Karpas-422 (cell line): ENCODE data around the gene GFRA1. TPM values are rescaled to one million over a fixed set of nuclear protein-coding genes. Genes with fewer than 3 reads are reported as not detected.

Experiments used
- DNase-seq: peaks from one replicate; pipeline ENCODE4 v3.0.0-alpha.2; 2015
- H2AFZ ChIP-seq: fragments of 200-600 bp; sonication (generic); 2 replicates; pipeline ENCODE4 v1.6.1; 2014; ENCODE audit warnings: antibody characterized with exemption, low read length, mixed read lengths
- H3K27ac ChIP-seq: fragments of 200-600 bp; sonication (generic); 2 replicates; pipeline ENCODE4 v1.5.1; 2014; ENCODE audit warnings: mild to moderate bottlenecking, low read length, moderate library complexity
- H3K27me3 ChIP-seq: fragments of 200-600 bp; sonication (generic); 2 replicates; pipeline ENCODE4 v1.6.1; 2014; ENCODE audit warnings: low read length, mixed read lengths
- H3K36me3 ChIP-seq: fragments of 200-600 bp; sonication (generic); 2 replicates; pipeline ENCODE4 v1.6.1; 2014; ENCODE audit warnings: low read length, mixed read lengths; ENCODE audit not compliant: insufficient read depth
- H3K4me1 ChIP-seq: fragments of 200-600 bp; sonication (generic); 2 replicates; pipeline ENCODE4 v1.6.1; 2014; ENCODE audit warnings: mild to moderate bottlenecking, low read length, mixed read lengths
- H3K4me2 ChIP-seq: fragments of 200-600 bp; sonication (generic); 2 replicates; pipeline ENCODE4 v1.6.1; 2014; ENCODE audit warnings: low read length, low read depth, mild to moderate bottlenecking; ENCODE audit not compliant: poor library complexity, severe bottlenecking
- H3K4me3 ChIP-seq: fragments of 200-600 bp; sonication (generic); 2 replicates; pipeline ENCODE4 v1.5.1; 2014; ENCODE audit warnings: mild to moderate bottlenecking, antibody characterized with exemption, low read length, mixed read lengths
- H3K79me2 ChIP-seq: fragments of 200-600 bp; sonication (generic); 2 replicates; pipeline ENCODE4 v1.6.1; 2014; ENCODE audit warnings: mild to moderate bottlenecking, low read length, mixed read lengths
- H3K9ac ChIP-seq: fragments of 200-600 bp; sonication (generic); 2 replicates; pipeline ENCODE4 v1.6.0; 2014; ENCODE audit warnings: low read length
- H3K9me2 ChIP-seq: fragments of 200-600 bp; sonication (generic), shearing (Covaris generic); replicated peaks from 2 replicates; pipeline ENCODE4 v1.6.0; 2014; ENCODE audit warnings: mild to moderate bottlenecking, low read length, moderate library complexity; ENCODE audit not compliant: insufficient read depth
- H3K9me3 ChIP-seq: fragments of 300-700, 200-600 bp; sonication (generic); 2 replicates; pipeline ENCODE4 v1.6.1; 2014; ENCODE audit warnings: low read length, mixed read lengths
- H4K20me1 ChIP-seq: fragments of 200-600 bp; sonication (generic); 2 replicates; pipeline ENCODE4 v1.6.1; 2014; ENCODE audit warnings: mild to moderate bottlenecking, antibody characterized with exemption, low read length, low read depth; ENCODE audit not compliant: insufficient read depth
- total RNA-seq: library from RNA; depleted of rRNA; stranded (reverse); fragments of >200 nt; shearing (Covaris generic); gene quantifications from 2 replicates; pipeline ENCODE4 v1.2.3, GENCODE V29; 2014; ENCODE audit warnings: low replicate concordance

The GFRA1 gene
- total RNA-seq, 1 experiment from 2014 or later = not detected

- no peak for DNase-seq
- no peak overlapping the region for H2AFZ ChIP-seq
- no peak overlapping the region for H3K4me2 ChIP-seq
- no peaks in the 10 kb centered on the region for H3K27me3 ChIP-seq
- H4K20me1 ChIP-seq = no peaks in the 10 kb centered on the region
- H3K4me1 ChIP-seq = no peaks in the 10 kb centered on the region
- H3K4me3 ChIP-seq = no peak overlapping the region
- H3K79me2 ChIP-seq = no peaks in the 10 kb centered on the region
- H3K9me2 ChIP-seq = no peaks in the 10 kb centered on the region
- H3K36me3 ChIP-seq = no peaks in the 10 kb centered on the region
- H3K9ac ChIP-seq = no peak overlapping the region
- no peaks in the 10 kb centered on the region for H3K9me3 ChIP-seq
- H3K27ac ChIP-seq = no peak overlapping the region
Observed at GRCh38 chr10:116073510-116073909, 199.5 kb downstream of the GFRA1 start.

GRCh38 chr10:116073001-116073400 lies 200.0 kb downstream of the GFRA1 start:
- Histone ChIP-seq H3K4me1 (no peaks in the 10 kb centered on the region), H3K79me2 (no peaks in the 10 kb centered on the region), H3K27ac (no peak overlapping the region), H2AFZ (no peak overlapping the region), H3K36me3 (no peaks in the 10 kb centered on the region), H3K4me3 (no peak overlapping the region), H3K27me3 (no peaks in the 10 kb centered on the region), H3K9ac (no peak overlapping the region), H4K20me1 (no peaks in the 10 kb centered on the region), H3K9me3 (no peaks in the 10 kb centered on the region), H3K9me2 (no peaks in the 10 kb centered on the region), H3K4me2 (no peak overlapping the region)
- DNase-seq = no peak

GRCh38 chr10:116071453-116072148 lies 201.4 kb downstream of the GFRA1 start:
- no peaks in the 10 kb centered on the region for H4K20me1 ChIP-seq
- H2AFZ ChIP-seq = no peak overlapping the region
- H3K9me2 ChIP-seq = no peaks in the 10 kb centered on the region
- H3K9me3 ChIP-seq = no peaks in the 10 kb centered on the region
- H3K4me3 ChIP-seq = no peak overlapping the region
- no peaks in the 10 kb centered on the region for H3K79me2 ChIP-seq
- no peak overlapping the region for H3K4me2 ChIP-seq
- no peak overlapping the region for H3K27ac ChIP-seq
- H3K9ac ChIP-seq = no peak overlapping the region
- H3K36me3 ChIP-seq = no peaks in the 10 kb centered on the region
- no peaks in the 10 kb centered on the region for H3K27me3 ChIP-seq
- no peak for DNase-seq
- no peaks in the 10 kb centered on the region for H3K4me1 ChIP-seq

GRCh38 chr10:116070743-116071320 lies 202.2 kb downstream of the GFRA1 start:
- no peak overlapping the region for H3K4me2 ChIP-seq
- no peak overlapping the region for H3K4me3 ChIP-seq
- no peaks in the 10 kb centered on the region for H3K9me3 ChIP-seq
- H3K27ac ChIP-seq = no peak overlapping the region
- H3K79me2 ChIP-seq = no peaks in the 10 kb centered on the region
- no peaks in the 10 kb centered on the region for H3K27me3 ChIP-seq
- no peaks in the 10 kb centered on the region for H4K20me1 ChIP-seq
- no peaks in the 10 kb centered on the region for H3K4me1 ChIP-seq
- no peaks in the 10 kb centered on the region for H3K9me2 ChIP-seq
- no peak overlapping the region for H2AFZ ChIP-seq
- no peak for DNase-seq
- no peaks in the 10 kb centered on the region for H3K36me3 ChIP-seq
- H3K9ac ChIP-seq = no peak overlapping the region

GRCh38 chr10:116069856-116070255 lies 203.2 kb downstream of the GFRA1 start:
- H3K36me3 ChIP-seq = no peaks in the 10 kb centered on the region
- no peak overlapping the region for H2AFZ ChIP-seq
- no peak overlapping the region for H3K27ac ChIP-seq
- no peak overlapping the region for H3K4me3 ChIP-seq
- no peak for DNase-seq
- H3K79me2 ChIP-seq = no peaks in the 10 kb centered on the region
- H4K20me1 ChIP-seq = no peaks in the 10 kb centered on the region
- no peaks in the 10 kb centered on the region for H3K4me1 ChIP-seq
- H3K9me3 ChIP-seq = no peaks in the 10 kb centered on the region
- no peak overlapping the region for H3K9ac ChIP-seq
- H3K27me3 ChIP-seq = no peaks in the 10 kb centered on the region
- no peaks in the 10 kb centered on the region for H3K9me2 ChIP-seq
- no peak overlapping the region for H3K4me2 ChIP-seq

GRCh38 chr10:116067825-116068224 lies 205.2 kb downstream of the GFRA1 start:
- DNase-seq = no peak
- no peaks in the 10 kb centered on the region for H3K79me2 ChIP-seq
- H3K4me1 ChIP-seq = no peaks in the 10 kb centered on the region
- no peaks in the 10 kb centered on the region for H3K36me3 ChIP-seq
- no peaks in the 10 kb centered on the region for H3K9me2 ChIP-seq
- H3K27me3 ChIP-seq = no peaks in the 10 kb centered on the region
- H3K4me3 ChIP-seq = no peak overlapping the region
- H3K9me3 ChIP-seq = no peaks in the 10 kb centered on the region
- no peaks in the 10 kb centered on the region for H4K20me1 ChIP-seq
- no peak overlapping the region for H3K27ac ChIP-seq
- H3K4me2 ChIP-seq = no peak overlapping the region
- H2AFZ ChIP-seq = no peak overlapping the region
- H3K9ac ChIP-seq = no peak overlapping the region

- Histone ChIP-seq H3K4me2 (no peak overlapping the region), H3K27me3 (no peaks in the 10 kb centered on the region), H3K36me3 (no peaks in the 10 kb centered on the region), H3K4me3 (no peak overlapping the region), H2AFZ (no peak overlapping the region), H3K9me3 (no peaks in the 10 kb centered on the region), H3K4me1 (no peaks in the 10 kb centered on the region), H3K9ac (no peak overlapping the region), H3K79me2 (no peaks in the 10 kb centered on the region), H3K9me2 (no peaks in the 10 kb centered on the region), H4K20me1 (no peaks in the 10 kb centered on the region), H3K27ac (no peak overlapping the region)
- DNase-seq = no peak
Observed at GRCh38 chr10:116063107-116063506, 209.9 kb downstream of the GFRA1 start.

- Histone ChIP-seq H4K20me1 (no peaks in the 10 kb centered on the region), H3K4me3 (no peak overlapping the region), H3K9me2 (no peaks in the 10 kb centered on the region), H3K36me3 (no peaks in the 10 kb centered on the region), H3K4me1 (no peaks in the 10 kb centered on the region), H3K27me3 (no peaks in the 10 kb centered on the region), H3K79me2 (no peaks in the 10 kb centered on the region), H3K27ac (no peak overlapping the region), H3K9me3 (no peaks in the 10 kb centered on the region), H2AFZ (no peak overlapping the region), H3K4me2 (no peak overlapping the region), H3K9ac (no peak overlapping the region)
- DNase-seq = no peak
Observed at GRCh38 chr10:116060864-116061263, 212.1 kb downstream of the GFRA1 start.
